H1 (cell line): ENCODE measurements around the gene MCUB. TPM values are rescaled to one million over a fixed set of nuclear protein-coding genes. Genes with fewer than 3 reads are reported as not detected.

ENCODE experiments used
- CTCF ChIA-PET: fragments of 300-600 bp; sonication (Branson Sonifier 250); formaldehyde crosslinking; loops from one replicate; lab custom pipeline; 2021; ENCODE audit not compliant: partially characterized antibody; lab: Charles Lee
- POLR2A ChIA-PET: fragments of 300-600 bp; sonication (Branson Sonifier 250); formaldehyde crosslinking; loops from one replicate; lab custom pipeline; 2021; ENCODE audit warnings: inconsistent platforms; ENCODE audit not compliant: partially characterized antibody; lab: Charles Lee
- DNase-seq, 2 experiments: peaks; one replicate each; pipeline versions ENCODE4 v3.0.0 to v3.0.0-alpha.2; 2010 to 2022; ENCODE audit warnings: low spot score in 2 of 2, low read depth in 1 of 2, mixed read lengths in 1 of 2
- FAIRE-seq: peaks from 2 replicates; lab custom pipeline; 2011; peaks lifted over from hg19 to GRCh38; lab: Jason Lieb, UNC
- H2AFZ ChIP-seq: 2 replicates; pipeline ENCODE4 v1.8.1; 2012; ENCODE audit warnings: low read length, inconsistent platforms
- H2AK5ac ChIP-seq: 2 replicates; pipeline ENCODE4 v1.6.1; 2013; ENCODE audit warnings: low read depth, low read length
- H2BK120ac ChIP-seq: replicated peaks from 2 replicates; pipeline ENCODE3; 2013; ENCODE audit warnings: low read depth, low read length, inconsistent platforms
- H2BK12ac ChIP-seq: 2 replicates; pipeline ENCODE4 v1.6.1; 2013; ENCODE audit warnings: low read depth, low read length
- H2BK15ac ChIP-seq: 2 replicates; pipeline ENCODE4 v1.6.1; 2013; ENCODE audit warnings: low read length
- H2BK20ac ChIP-seq: 2 replicates; pipeline ENCODE4 v1.6.1; 2013; ENCODE audit warnings: low read length
- H2BK5ac ChIP-seq: 2 replicates; pipeline ENCODE4 v1.6.1; 2013; ENCODE audit warnings: low read depth, low read length
- H3K14ac ChIP-seq: 2 replicates; pipeline ENCODE4 v1.6.1; 2013; ENCODE audit warnings: inconsistent platforms; ENCODE audit not compliant: insufficient read length
- H3K18ac ChIP-seq: 2 replicates; pipeline ENCODE4 v1.6.1; 2013; ENCODE audit warnings: low read length; ENCODE audit errors: extremely low read depth
- H3K23ac ChIP-seq: 2 replicates; pipeline ENCODE4 v1.6.1; 2013; ENCODE audit warnings: inconsistent platforms; ENCODE audit not compliant: insufficient read length
- H3K23me2 ChIP-seq: 2 replicates; pipeline ENCODE4 v1.6.1; 2013; ENCODE audit warnings: low read depth, low read length
- H3K27ac ChIP-seq: 2 replicates; pipeline ENCODE4 v1.6.1; 2011; ENCODE audit warnings: low read depth, low read length, inconsistent platforms
- H3K27me3 ChIP-seq, 4 experiments: replicated peaks in 1 of 4; 1 replicate in 1 of 4; 2 replicates in 3 of 4; pipeline versions ENCODE4 v1.6.1 to v1.8.1; 2011 to 2013; ENCODE audit warnings: low read length in 3 of 4, mild to moderate bottlenecking in 3 of 4, inconsistent platforms in 2 of 4, mixed read lengths in 2 of 4, moderate library complexity in 1 of 4; ENCODE audit not compliant: control insufficient read depth in 3 of 4, insufficient read depth in 3 of 4; ENCODE audit errors: extremely low read depth in 1 of 4
- H3K36me3 ChIP-seq, 4 experiments: 2 replicates each; pipeline versions ENCODE4 v1.6.1 to v1.8.1; 2011 to 2013; ENCODE audit warnings: mild to moderate bottlenecking in 4 of 4, low read length in 3 of 4, moderate library complexity in 2 of 4, control low read depth in 1 of 4, inconsistent platforms in 1 of 4; ENCODE audit not compliant: insufficient read depth in 4 of 4, control insufficient read depth in 2 of 4
- H3K4ac ChIP-seq: replicated peaks from 2 replicates; pipeline ENCODE3; 2013; ENCODE audit warnings: low read length, low read depth, mixed read lengths, inconsistent platforms; ENCODE audit not compliant: insufficient read length
- H3K4me1 ChIP-seq, 4 experiments: replicated peaks in 1 of 4; 1 replicate in 1 of 4; 2 replicates in 3 of 4; pipeline versions ENCODE4 v1.6.1 to v1.8.1; 2011 to 2013; ENCODE audit warnings: low read length in 3 of 4, inconsistent platforms in 2 of 4, mixed read lengths in 1 of 4; ENCODE audit not compliant: insufficient read depth in 4 of 4, control insufficient read depth in 3 of 4
- H3K4me2 ChIP-seq, 2 experiments: 2 replicates each; pipeline versions ENCODE4 v1.6.1 to v1.8.1; 2011 to 2013; ENCODE audit warnings: low read depth in 2 of 2, low read length in 2 of 2, control low read depth in 1 of 2, inconsistent platforms in 1 of 2, mild to moderate bottlenecking in 1 of 2; ENCODE audit not compliant: insufficient read depth in 1 of 2
- H3K4me3 ChIP-seq, 4 experiments: fragments of 200-600, 300-600 bp in 1 of 4; sonication (generic), shearing (Covaris generic), sonication (Bioruptor Twin) in 1 of 4; 2 replicates each; pipeline versions ENCODE4 v1.5.1 to v1.8.1; 2011 to 2016; ENCODE audit warnings: low read length in 4 of 4, low read depth in 3 of 4, control low read depth in 2 of 4, inconsistent platforms in 2 of 4, mild to moderate bottlenecking in 2 of 4, mixed read lengths in 1 of 4, moderate library complexity in 1 of 4; ENCODE audit not compliant: insufficient read depth in 2 of 4; ENCODE audit errors: extremely low read depth in 1 of 4
- H3K56ac ChIP-seq: replicated peaks from 2 replicates; pipeline ENCODE3; 2013; ENCODE audit warnings: low read depth, mild to moderate bottlenecking, mixed read lengths, low read length, inconsistent platforms; ENCODE audit not compliant: insufficient read length
- H3K79me1 ChIP-seq: 2 replicates; pipeline ENCODE4 v1.6.1; 2013; ENCODE audit warnings: low read depth, low read length, control low read depth
- H3K79me2 ChIP-seq, 2 experiments: 2 replicates each; pipeline versions ENCODE4 v1.6.1 to v1.8.1; 2012 to 2013; ENCODE audit warnings: low read length in 2 of 2, mild to moderate bottlenecking in 2 of 2, inconsistent platforms in 1 of 2; ENCODE audit not compliant: insufficient read depth in 2 of 2, control insufficient read depth in 1 of 2
- H3K9ac ChIP-seq, 4 experiments: replicated peaks in 1 of 4; 1 replicate in 1 of 4; 2 replicates in 3 of 4; pipeline versions ENCODE4 v1.6.1 to v1.8.1; 2011 to 2013; ENCODE audit warnings: low read depth in 3 of 4, low read length in 3 of 4, control low read depth in 2 of 4, mild to moderate bottlenecking in 2 of 4, moderate library complexity in 2 of 4, inconsistent platforms in 1 of 4; ENCODE audit errors: extremely low read depth in 1 of 4
- H3K9me3 ChIP-seq, 2 experiments: 2 replicates each; pipeline versions ENCODE4 v1.6.1 to v1.8.1; 2012 to 2013; ENCODE audit warnings: mild to moderate bottlenecking in 2 of 2, moderate library complexity in 2 of 2, control low read depth in 1 of 2, inconsistent platforms in 1 of 2, low read depth in 1 of 2, low read length in 1 of 2, mixed read lengths in 1 of 2; ENCODE audit not compliant: insufficient read depth in 2 of 2
- H4K20me1 ChIP-seq, 2 experiments: replicated peaks in 1 of 2; 2 replicates each; pipeline versions ENCODE3 to v1.8.1; 2011 to 2013; ENCODE audit warnings: inconsistent platforms in 2 of 2, low read length in 2 of 2, mild to moderate bottlenecking in 1 of 2; ENCODE audit not compliant: insufficient read depth in 2 of 2, control insufficient read depth in 1 of 2
- H4K5ac ChIP-seq: 2 replicates; pipeline ENCODE4 v1.6.1; 2013; ENCODE audit warnings: low read length, low read depth, mixed read lengths, inconsistent platforms; ENCODE audit not compliant: insufficient read length
- H4K8ac ChIP-seq: 2 replicates; pipeline ENCODE4 v1.8.0; 2013; ENCODE audit warnings: mild to moderate bottlenecking, moderate library complexity, low read length, inconsistent platforms; ENCODE audit not compliant: insufficient read depth; ENCODE audit errors: extremely low read depth
- H4K91ac ChIP-seq: replicated peaks from 2 replicates; pipeline ENCODE3; 2013; ENCODE audit warnings: low read length, mixed read lengths, inconsistent platforms; ENCODE audit not compliant: insufficient read length
- JUN ChIP-seq: IDR thresholded peaks from 2 replicates; pipeline ENCODE4 v1.6.1; 2011; ENCODE audit warnings: low read depth, mild to moderate bottlenecking, improper control_type of control experiment, low read length
- MAFK ChIP-seq: IDR thresholded peaks from 2 replicates; pipeline ENCODE4 v1.6.1; 2012; ENCODE audit warnings: low read depth, mild to moderate bottlenecking, improper control_type of control experiment, low read length
- RNF2 ChIP-seq: fragments of 200-900, 300-1000 bp; sonication (generic); IDR thresholded peaks from 2 replicates; pipeline ENCODE4 v1.7.1; 2016; ENCODE audit warnings: borderline replicate concordance, low read depth, mild to moderate bottlenecking, antibody characterized with exemption, low read length; ENCODE audit not compliant: poor library complexity, severe bottlenecking; ENCODE audit errors: missing control alignments
- SIN3A ChIP-seq, 2 experiments: IDR thresholded peaks in 1 of 2; conservative IDR thresholded peaks in 1 of 2; 2 replicates each; pipeline ENCODE4 v1.6.1; 2011 to 2012; ENCODE audit warnings: low read length in 2 of 2, improper control_type of control experiment in 1 of 2, low read depth in 1 of 2, mild to moderate bottlenecking in 1 of 2
- SIRT6 ChIP-seq: IDR thresholded peaks from one replicate; pipeline ENCODE4 v1.7.1; 2012; ENCODE audit warnings: low read length, inconsistent platforms
- SRF ChIP-seq: IDR thresholded peaks from 2 replicates; pipeline ENCODE4 v1.6.1; 2011; ENCODE audit warnings: mild to moderate bottlenecking, low read depth, low read length, moderate library complexity
- SUZ12 ChIP-seq: fragments of 200-600 bp; sonication (generic); IDR thresholded peaks from 2 replicates; pipeline ENCODE4 v1.6.1; 2012; ENCODE audit warnings: mild to moderate bottlenecking, inconsistent platforms, low read length, moderate library complexity, mixed read lengths
- TBP ChIP-seq: IDR thresholded peaks from 2 replicates; pipeline ENCODE4 v1.6.1; 2011; ENCODE audit warnings: low read depth, low read length, improper control_type of control experiment
- YY1 ChIP-seq: IDR thresholded peaks from 2 replicates; pipeline ENCODE4 v1.6.1; 2011; ENCODE audit warnings: low read depth, mild to moderate bottlenecking, low read length
- WGBS, 2 experiments: shearing (Covaris generic) in 1 of 2; methylation state at CpG; one replicate each; pipeline versions ENCODE4 v1.1.6 to v1.1.7; 2013 to 2015; ENCODE audit warnings: low lambda C conversion rate in 2 of 2, mixed read lengths in 2 of 2, inconsistent platforms in 1 of 2, low coverage in 1 of 2, missing lambda C conversion rate in 1 of 2; ENCODE audit not compliant: insufficient replicate concordance in 2 of 2, insufficient coverage in 1 of 2, insufficient read length in 1 of 2; ENCODE audit errors: extremely low coverage in 1 of 2, missing lambda C conversion rate in 1 of 2; 5-methylcytosine and 5-hydroxymethylcytosine counted together
- polyA plus RNA-seq, 7 experiments: library from polyadenylated mRNA; depleted of rRNA in 3 of 7; stranded (reverse) in 5 of 7; unstranded in 2 of 7; fragments of >200 nt in 5 of 7; fragments of 200-250 nt in 2 of 7; gene quantifications; 1 replicate in 5 of 7; 2 replicates in 1 of 7; 4 replicates in 1 of 7; pipeline versions ENCODE4 v1.2.1 to v1.2.3, GENCODE V29; 2011 to 2013; ENCODE audit warnings: missing spikeins in 2 of 7, mixed read lengths in 2 of 7
- total RNA-seq: library from RNA; stranded (reverse); fragmentation: NEBNext Ultra II Directional; extraction: Animal tissue kit (Norgen Biotek cat#: 25700); gene quantifications from 2 replicates; pipeline ENCODE4 v1.2.1, GENCODE V29; 2021
- TF ChIP-seq, protein P1 (sequence below), 3 experiments: IDR thresholded peaks; 1 replicate in 2 of 3; 2 replicates in 1 of 3; pipeline versions ENCODE4 v1.5.1 to v1.6.1; 2011; ENCODE audit warnings: low read length in 3 of 3, mild to moderate bottlenecking in 3 of 3, inconsistent platforms in 2 of 3, low read depth in 1 of 3, moderate library complexity in 1 of 3; ENCODE audit not compliant: insufficient read depth in 1 of 3; ENCODE audit errors: control extremely low read depth in 1 of 3

The MCUB gene
- total and polyA plus RNA-seq, 2 of the 8 experiments (the other 6 are each of a cell fraction or from before 2014, with no cell fraction given) = 15.2 to 19.4 TPM

DNA sequence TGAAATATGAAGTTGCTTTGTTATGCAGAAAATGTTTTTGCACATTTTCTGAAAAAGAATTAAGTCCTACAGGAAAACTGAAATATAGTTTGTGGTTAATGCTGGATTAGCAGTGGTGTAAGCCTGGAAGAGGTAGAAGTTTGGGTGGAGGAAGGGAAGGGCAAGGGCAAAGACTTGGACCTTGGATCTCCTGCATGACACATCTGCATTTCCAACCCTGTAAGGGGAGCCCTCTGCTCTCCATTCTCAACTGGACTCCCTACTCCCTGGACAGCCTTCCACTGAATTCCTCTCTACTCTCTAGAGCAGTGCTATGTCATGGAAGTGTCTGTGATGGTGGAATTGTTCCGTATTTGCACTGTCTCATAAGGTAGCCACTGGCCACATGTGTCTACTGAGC, 138.6 kb downstream of the MCUB start:
- Histone ChIP-seq H3K4ac (no peak overlapping the region), H2BK5ac (no peak overlapping the region), H2AK5ac (no peak overlapping the region), H3K23ac (no peak overlapping the region), H3K14ac (no peak overlapping the region), H4K5ac (no peak overlapping the region), H2BK120ac (no peak overlapping the region), H3K27me3 (no peaks in the 10 kb centered on the region), H3K23me2 (peaks cover 10% of the 10 kb centered on the region; the same call in 1 of the 2 replicates), H4K8ac (no peak overlapping the region), H3K56ac (no peak overlapping the region)
- POLR2A ChIA-PET = interaction anchor here (1.3 kb wide), 1 partner anchor 17 kb away, joined by 4 read pairs; no protein-coding TSS in a partner anchor
- TF ChIP-seq RNF2 (no peak), MAFK (no peak), JUN (no peak), SRF (no peak), SIN3A (conservative IDR thresholded peaks at IDR 0.05 in 1 of 2, IDR thresholded peaks at IDR 0.05 in 1 of 2; ENCODE audit: low read depth in 1 of 2, low read length in 2 of 2) (no peak), SIRT6 (no peak), TBP (no peak), YY1 (no peak), SUZ12 (no peak)
- TF ChIP-seq, protein P1, sequence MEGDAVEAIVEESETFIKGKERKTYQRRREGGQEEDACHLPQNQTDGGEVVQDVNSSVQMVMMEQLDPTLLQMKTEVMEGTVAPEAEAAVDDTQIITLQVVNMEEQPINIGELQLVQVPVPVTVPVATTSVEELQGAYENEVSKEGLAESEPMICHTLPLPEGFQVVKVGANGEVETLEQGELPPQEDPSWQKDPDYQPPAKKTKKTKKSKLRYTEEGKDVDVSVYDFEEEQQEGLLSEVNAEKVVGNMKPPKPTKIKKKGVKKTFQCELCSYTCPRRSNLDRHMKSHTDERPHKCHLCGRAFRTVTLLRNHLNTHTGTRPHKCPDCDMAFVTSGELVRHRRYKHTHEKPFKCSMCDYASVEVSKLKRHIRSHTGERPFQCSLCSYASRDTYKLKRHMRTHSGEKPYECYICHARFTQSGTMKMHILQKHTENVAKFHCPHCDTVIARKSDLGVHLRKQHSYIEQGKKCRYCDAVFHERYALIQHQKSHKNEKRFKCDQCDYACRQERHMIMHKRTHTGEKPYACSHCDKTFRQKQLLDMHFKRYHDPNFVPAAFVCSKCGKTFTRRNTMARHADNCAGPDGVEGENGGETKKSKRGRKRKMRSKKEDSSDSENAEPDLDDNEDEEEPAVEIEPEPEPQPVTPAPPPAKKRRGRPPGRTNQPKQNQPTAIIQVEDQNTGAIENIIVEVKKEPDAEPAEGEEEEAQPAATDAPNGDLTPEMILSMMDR (IDR thresholded peaks at IDR 0.05; ENCODE audit: control extremely low read depth in 1 of 3, insufficient read depth in 1 of 3, low read depth in 1 of 3, low read length in 3 of 3) = no peak
- TF ChIP-seq, all 59 proteins: peak for 0
- Histone ChIP-seq H3K4me3 (no peak overlapping the region), H3K27ac (no peak overlapping the region), H2BK15ac (no peak overlapping the region), H2BK12ac (no peak overlapping the region), H3K4me1 (peaks cover 0 to 6% (median 3%) of the 10 kb centered on the region in 4 experiments), H3K9ac (no peak overlapping the region), H3K9me3 (no peaks in the 10 kb centered on the region), H3K79me2 (peaks cover 0 to 16% of the 10 kb centered on the region in 2 experiments; a peak in 2 of 4 replicates), H3K18ac (no peak overlapping the region), H2BK20ac (no peak overlapping the region), H3K36me3 (peaks cover 3 to 23% (median 10%) of the 10 kb centered on the region in 4 experiments; a peak in 5 of 8 replicates), H4K91ac (no peak overlapping the region), H3K79me1 (no peaks in the 10 kb centered on the region), H4K20me1 (no peaks in the 10 kb centered on the region), H3K4me2 (no peak overlapping the region), H2AFZ (no peak overlapping the region)
- no peak for FAIRE-seq
- no peak for DNase-seq
- CTCF ChIA-PET = interaction anchor here (1.1 to 1.7 kb wide), 3 partner anchors 9 to 124 kb away, joined by 3 to 5 read pairs (median 4); no protein-coding TSS in a partner anchor
- 92% methylated on average over 1 of the region's 1 CpG; no CpG with 5 or more reads in 1 of the 2 experiments for WGBS, 2 experiments
